Measurements from ENCODE around the gene CPSF2.
"Not testable (repeated sequence)": the region's sequence is repeated elsewhere in the genome, so short reads cannot be mapped to it uniquely, and the experiment has no call there.

CPSF2 gene

GRCh38 chr14:92199763-92200162, 78.0 kb downstream of the CPSF2 start:
- DNase-seq (ENCODE audit: low spot score): no peak
- in situ Hi-C loops (cut with MboI; ENCODE audit: low pct_unique_long_range_greater_than_20kb, low sequenced_read_pairs, unreplicated experiment): no loop called here
- no peak for TF ChIP-seq CTCF (IDR thresholded peaks at IDR 0.05; ENCODE audit: extremely low read depth, insufficient read depth, missing control alignments)

- DNase-seq (ENCODE audit: low spot score): no peak
- TF ChIP-seq CTCF (IDR thresholded peaks at IDR 0.05; ENCODE audit: extremely low read depth, insufficient read depth, missing control alignments): no peak
- in situ Hi-C loops (cut with MboI; ENCODE audit: low pct_unique_long_range_greater_than_20kb, low sequenced_read_pairs, unreplicated experiment): no loop called here
Measured at GRCh38 chr14:92203116-92203515, 81.3 kb downstream of the CPSF2 start.

GRCh38 chr14:92204792-92205191, 83.0 kb downstream of the CPSF2 start:
- no peak for DNase-seq (ENCODE audit: low spot score)
- no peak for TF ChIP-seq CTCF (IDR thresholded peaks at IDR 0.05; ENCODE audit: extremely low read depth, insufficient read depth, missing control alignments)
- in situ Hi-C loops (cut with MboI; ENCODE audit: low pct_unique_long_range_greater_than_20kb, low sequenced_read_pairs, unreplicated experiment): no loop called here

- in situ Hi-C loops (cut with MboI; ENCODE audit: low pct_unique_long_range_greater_than_20kb, low sequenced_read_pairs, unreplicated experiment): no loop called here
- DNase-seq (ENCODE audit: low spot score): no peak
- no peak for TF ChIP-seq CTCF (IDR thresholded peaks at IDR 0.05; ENCODE audit: extremely low read depth, insufficient read depth, missing control alignments)
Measured at GRCh38 chr14:92207012-92207927, 85.5 kb downstream of the CPSF2 start.

GRCh38 chr14:92207928-92208265, 86.1 kb downstream of the CPSF2 start:
- no peak for DNase-seq (ENCODE audit: low spot score)
- TF ChIP-seq CTCF (IDR thresholded peaks at IDR 0.05; ENCODE audit: extremely low read depth, insufficient read depth, missing control alignments): no peak
- in situ Hi-C loops (cut with MboI; ENCODE audit: low pct_unique_long_range_greater_than_20kb, low sequenced_read_pairs, unreplicated experiment): no loop called here

GRCh38 chr14:92209141-92209540, 87.4 kb downstream of the CPSF2 start:
- in situ Hi-C loops (cut with MboI; ENCODE audit: low pct_unique_long_range_greater_than_20kb, low sequenced_read_pairs, unreplicated experiment): no loop called here
- no peak for DNase-seq (ENCODE audit: low spot score)
- no peak for TF ChIP-seq CTCF (IDR thresholded peaks at IDR 0.05; ENCODE audit: extremely low read depth, insufficient read depth, missing control alignments)

- in situ Hi-C loops (cut with MboI; ENCODE audit: low pct_unique_long_range_greater_than_20kb, low sequenced_read_pairs, unreplicated experiment); DNase-seq (ENCODE audit: low spot score): not testable (repeated sequence)
Measured at GRCh38 chr14:92213125-92213524, 91.4 kb downstream of the CPSF2 start.
